ENCODE results near the gene C3orf52.
A peak's percentile ranks its signal among the peaks of the same experiment; 100 is the strongest.

C3orf52 gene

GRCh38 chr3:112132975-112133448 is 46.8 kb downstream of the C3orf52 start, which contains the start of gene GCSAM:
TSS of gene GCSAM (minus strand) at chr3:112133248. CDS start at chr3:112133120, 128 bp downstream.
- Histone ChIP-seq H3K4me3 (ENCODE audit: insufficient read depth, low read length, poor library complexity, severe bottlenecking) (peak within 1 kb of the TSS; percentile 91), H3K9me2 (replicated peaks; ENCODE audit: insufficient read depth, low read length) (no peaks in the 10 kb centered on the region), H2AFZ (ENCODE audit: low read depth, low read length, severe bottlenecking) (no peak within 1 kb of the TSS), H3K36me3 (ENCODE audit: low read length) (peaks cover 15% of the 10 kb centered on the region), H3K4me2 (ENCODE audit: low read depth, low read length, poor library complexity, severe bottlenecking) (peak within 1 kb of the TSS; percentile 95), H3K9me3 (ENCODE audit: insufficient read depth, low read length) (no peaks in the 10 kb centered on the region), H3F3A (ENCODE audit: insufficient read depth) (peaks cover 79% of the 10 kb centered on the region), H3K27me3 (ENCODE audit: low read length) (no peaks in the 10 kb centered on the region), H3K9ac (ENCODE audit: low read length) (peak within 1 kb of the TSS; percentile 86), H3K27ac (ENCODE audit: low read depth, low read length) (peak within 1 kb of the TSS; percentile 94), H3K79me2 (ENCODE audit: insufficient read depth, low read length) (peaks cover 53% of the 10 kb centered on the region), H4K20me1 (ENCODE audit: low read depth, low read length) (no peaks in the 10 kb centered on the region)
- no peak for TF ChIP-seq EZH2phosphoT487 (conservative IDR thresholded peaks at IDR 0.05; ENCODE audit: low read length)
- no peak for TF ChIP-seq CTCF (IDR thresholded peaks at IDR 0.05; ENCODE audit: insufficient read depth, low read length, poor library complexity, severe bottlenecking)

- Histone ChIP-seq H4K20me1 (ENCODE audit: low read depth, low read length) (no peaks in the 10 kb centered on the region), H3F3A (ENCODE audit: insufficient read depth) (peaks cover 71% of the 10 kb centered on the region), H3K27me3 (ENCODE audit: low read length) (no peaks in the 10 kb centered on the region), H3K4me2 (ENCODE audit: low read depth, low read length, poor library complexity, severe bottlenecking) (peak overlapping the region; percentile 95), H3K9me2 (replicated peaks; ENCODE audit: insufficient read depth, low read length) (no peaks in the 10 kb centered on the region), H2AFZ (ENCODE audit: low read depth, low read length, severe bottlenecking) (no peak overlapping the region), H3K27ac (ENCODE audit: low read depth, low read length) (peak overlapping the region; percentile 94), H3K9ac (ENCODE audit: low read length) (peak overlapping the region; percentile 86), H3K4me3 (ENCODE audit: insufficient read depth, low read length, poor library complexity, severe bottlenecking) (peak overlapping the region; percentile 91), H3K79me2 (ENCODE audit: insufficient read depth, low read length) (peaks cover 45% of the 10 kb centered on the region), H3K36me3 (ENCODE audit: low read length) (peaks cover 8% of the 10 kb centered on the region), H3K9me3 (ENCODE audit: insufficient read depth, low read length) (no peaks in the 10 kb centered on the region)
- TF ChIP-seq EZH2phosphoT487 (conservative IDR thresholded peaks at IDR 0.05; ENCODE audit: low read length) (no peak), CTCF (IDR thresholded peaks at IDR 0.05; ENCODE audit: insufficient read depth, low read length, poor library complexity, severe bottlenecking) (no peak)
These were observed 47.6 kb downstream of the C3orf52 start for GRCh38 chr3:112133626-112134334.

- Histone ChIP-seq H3K9ac (ENCODE audit: low read length) (peak overlapping the region; percentile 86), H3K4me3 (ENCODE audit: insufficient read depth, low read length, poor library complexity, severe bottlenecking) (no peak overlapping the region), H2AFZ (ENCODE audit: low read depth, low read length, severe bottlenecking) (no peak overlapping the region), H3K9me3 (ENCODE audit: insufficient read depth, low read length) (no peaks in the 10 kb centered on the region), H3K79me2 (ENCODE audit: insufficient read depth, low read length) (peaks cover 40% of the 10 kb centered on the region), H3K36me3 (ENCODE audit: low read length) (peaks cover 6% of the 10 kb centered on the region), H3K27me3 (ENCODE audit: low read length) (no peaks in the 10 kb centered on the region), H3K4me2 (ENCODE audit: low read depth, low read length, poor library complexity, severe bottlenecking) (peak overlapping the region; percentile 95), H3F3A (ENCODE audit: insufficient read depth) (peaks cover 64% of the 10 kb centered on the region), H3K27ac (ENCODE audit: low read depth, low read length) (peak overlapping the region; percentile 94), H3K9me2 (replicated peaks; ENCODE audit: insufficient read depth, low read length) (no peaks in the 10 kb centered on the region), H4K20me1 (ENCODE audit: low read depth, low read length) (no peaks in the 10 kb centered on the region)
- TF ChIP-seq EZH2phosphoT487 (conservative IDR thresholded peaks at IDR 0.05; ENCODE audit: low read length) = no peak
- no peak for TF ChIP-seq CTCF (IDR thresholded peaks at IDR 0.05; ENCODE audit: insufficient read depth, low read length, poor library complexity, severe bottlenecking)
These were observed 48.3 kb downstream of the C3orf52 start for GRCh38 chr3:112134335-112135124.
